Trophoblast cell (in vitro differentiated cells and primary cell): Measurements from ENCODE around the gene RNF17.
"Not testable (repeated sequence)": the region's sequence is repeated elsewhere in the genome, so short reads cannot be mapped to it uniquely, and the experiment has no call there.

Experiments
- DNase-seq, 2 donors: peaks; one replicate each; pipeline ENCODE4 v3.0.0-alpha.2; 2016
- H2AFZ ChIP-seq: 2 replicates; pipeline ENCODE4 v1.6.1; 2013; ENCODE audit warnings: low read length, moderate library complexity, mild to moderate bottlenecking; ENCODE audit not compliant: insufficient read depth, poor library complexity
- H2AK5ac ChIP-seq: 2 replicates; pipeline ENCODE4 v1.6.1; 2013; ENCODE audit warnings: mild to moderate bottlenecking, low read length
- H2BK120ac ChIP-seq: 2 replicates; pipeline ENCODE4 v1.6.1; 2013; ENCODE audit warnings: low read length, mild to moderate bottlenecking, moderate library complexity; ENCODE audit not compliant: insufficient read depth, poor library complexity
- H2BK12ac ChIP-seq: 2 replicates; pipeline ENCODE4 v1.6.1; 2013; ENCODE audit warnings: mild to moderate bottlenecking, low read length, moderate library complexity
- H2BK5ac ChIP-seq: 2 replicates; pipeline ENCODE4 v1.6.1; 2013; ENCODE audit warnings: low read length, low read depth, moderate library complexity, mild to moderate bottlenecking; ENCODE audit not compliant: poor library complexity
- H3K14ac ChIP-seq: 2 replicates; pipeline ENCODE4 v1.6.1; 2013; ENCODE audit warnings: mild to moderate bottlenecking, low read length
- H3K18ac ChIP-seq: 2 replicates; pipeline ENCODE4 v1.6.1; 2013; ENCODE audit warnings: mild to moderate bottlenecking, low read length
- H3K23ac ChIP-seq: 2 replicates; pipeline ENCODE4 v1.6.1; 2013; ENCODE audit warnings: low read length
- H3K27ac ChIP-seq: 2 replicates; pipeline ENCODE4 v1.5.1; 2013; ENCODE audit warnings: low read depth, mild to moderate bottlenecking, inconsistent platforms, low read length, moderate library complexity
- H3K27me3 ChIP-seq: 2 replicates; pipeline ENCODE4 v1.6.1; 2013; ENCODE audit warnings: inconsistent platforms, mild to moderate bottlenecking, low read length, moderate library complexity; ENCODE audit not compliant: insufficient read depth
- H3K36me3 ChIP-seq, 2 experiments: 1 replicate in 1 of 2; 2 replicates in 1 of 2; pipeline ENCODE4 v1.6.1; 2013; ENCODE audit warnings: low read length in 2 of 2, mild to moderate bottlenecking in 2 of 2, moderate library complexity in 1 of 2; ENCODE audit not compliant: insufficient read depth in 2 of 2, control insufficient read depth in 1 of 2
- H3K4ac ChIP-seq: 2 replicates; pipeline ENCODE4 v1.6.1; 2013; ENCODE audit warnings: low read depth, mild to moderate bottlenecking, low read length, moderate library complexity
- H3K4me1 ChIP-seq, 2 experiments: 1 replicate in 1 of 2; 2 replicates in 1 of 2; pipeline ENCODE4 v1.6.1; 2013; ENCODE audit warnings: low read length in 2 of 2, mild to moderate bottlenecking in 2 of 2, moderate library complexity in 1 of 2; ENCODE audit not compliant: insufficient read depth in 2 of 2, control insufficient read depth in 1 of 2
- H3K4me2 ChIP-seq: 2 replicates; pipeline ENCODE4 v1.6.1; 2013; ENCODE audit warnings: inconsistent platforms, mild to moderate bottlenecking, low read length, moderate library complexity
- H3K4me3 ChIP-seq: 2 replicates; pipeline ENCODE4 v1.5.1; 2013; ENCODE audit warnings: mild to moderate bottlenecking, low read depth, low read length, inconsistent platforms
- H3K79me1 ChIP-seq: one replicate; pipeline ENCODE4 v1.6.1; 2013; ENCODE audit warnings: low read length
- H3K79me2 ChIP-seq: 2 replicates; pipeline ENCODE4 v1.6.1; 2013; ENCODE audit warnings: low read length, mild to moderate bottlenecking; ENCODE audit not compliant: control insufficient read depth, insufficient read depth, poor library complexity
- H3K9ac ChIP-seq: 2 replicates; pipeline ENCODE4 v1.6.1; 2013; ENCODE audit warnings: mild to moderate bottlenecking, low read length
- H3K9me3 ChIP-seq: 2 replicates; pipeline ENCODE4 v1.6.1; 2013; ENCODE audit warnings: low read depth, mild to moderate bottlenecking, control low read depth, inconsistent platforms, low read length; ENCODE audit not compliant: insufficient read depth
- H4K12ac ChIP-seq: 2 replicates; pipeline ENCODE4 v1.6.1; 2013; ENCODE audit warnings: low read depth, mild to moderate bottlenecking, low read length, moderate library complexity
- H4K8ac ChIP-seq: 2 replicates; pipeline ENCODE4 v1.6.1; 2013; ENCODE audit warnings: low read depth, mild to moderate bottlenecking, low read length, moderate library complexity
- H4K91ac ChIP-seq: one replicate; pipeline ENCODE4 v1.6.1; 2013; ENCODE audit warnings: low read depth, mild to moderate bottlenecking, low read length, moderate library complexity
- WGBS: extraction: QIAGEN DNeasy Blood & Tissue Kit; methylation state at CpG from one replicate; pipeline ENCODE4 v1.1.7; 2013; ENCODE audit warnings: missing lambda C conversion rate; ENCODE audit not compliant: insufficient read length, insufficient coverage; ENCODE audit errors: extremely low coverage; 5-methylcytosine and 5-hydroxymethylcytosine counted together

The RNF17 gene

DNA sequence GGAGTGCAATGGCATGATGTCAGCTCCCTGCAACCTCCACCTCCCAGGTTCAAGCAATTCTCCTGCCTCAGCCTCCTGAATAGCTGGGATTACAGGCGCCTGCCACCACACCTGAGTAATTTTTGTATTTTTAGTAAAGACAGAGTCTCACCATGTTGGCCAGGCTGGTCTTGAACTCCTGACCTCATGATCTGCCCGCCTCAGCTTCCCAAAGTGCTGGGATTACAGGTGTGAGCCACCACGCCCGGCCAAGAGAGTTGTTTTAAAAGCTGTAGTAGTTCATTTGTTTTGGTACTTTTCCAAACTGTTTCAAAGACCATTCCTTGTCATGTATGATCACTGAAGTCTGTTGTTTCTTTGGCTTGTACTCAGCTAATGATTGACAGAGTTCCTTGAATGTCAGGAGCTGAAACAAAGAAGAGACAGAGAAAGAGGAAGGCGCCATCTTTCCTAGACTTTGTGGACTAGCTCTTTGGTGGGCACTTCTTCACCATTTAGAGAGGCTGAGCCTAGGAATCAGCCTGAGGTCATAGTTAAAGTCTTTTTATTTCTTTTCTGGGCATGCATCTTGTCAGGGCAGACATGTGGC, 59.2 kb downstream of the RNF17 start:
- not testable (repeated sequence) for H2BK120ac ChIP-seq, H4K91ac ChIP-seq, H3K79me2 ChIP-seq, H2AFZ ChIP-seq, H3K9ac ChIP-seq, H3K36me3 ChIP-seq, H3K14ac ChIP-seq, DNase-seq, H2BK5ac ChIP-seq, H3K4me2 ChIP-seq, H4K12ac ChIP-seq, H3K18ac ChIP-seq, H3K4ac ChIP-seq, H2BK12ac ChIP-seq, H2AK5ac ChIP-seq, H3K27me3 ChIP-seq, H3K4me3 ChIP-seq, H3K9me3 ChIP-seq, H3K4me1 ChIP-seq, H3K27ac ChIP-seq, H3K79me1 ChIP-seq, H3K23ac ChIP-seq, H4K8ac ChIP-seq
- no CpG with 5 or more reads among the region's 5 CpGs for WGBS

DNA sequence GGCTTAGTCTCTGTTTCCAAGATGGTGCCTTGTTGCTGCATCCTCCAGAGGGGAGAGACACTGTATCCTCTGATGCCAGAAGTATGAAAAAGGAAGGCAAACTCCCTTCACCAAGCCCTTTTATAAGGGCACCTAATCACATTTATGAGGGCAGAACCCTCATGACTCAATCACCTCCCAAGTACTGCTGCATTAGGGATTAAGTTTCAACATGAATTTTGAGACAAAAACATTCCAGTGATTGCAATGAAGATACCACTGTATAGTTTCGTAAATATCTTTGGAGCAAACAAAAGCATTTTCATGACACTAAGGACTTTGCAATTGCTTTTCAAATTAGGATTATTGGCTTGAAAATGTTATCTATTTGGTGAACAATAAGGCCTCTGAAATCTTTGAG, 63.8 kb downstream of the RNF17 start:
- H3K4me3 ChIP-seq, result no peak overlapping the region
- H4K8ac ChIP-seq, result no peak overlapping the region
- H3K9ac ChIP-seq, result no peak overlapping the region
- no peak overlapping the region for H3K18ac ChIP-seq
- no peak overlapping the region for H2BK5ac ChIP-seq
- H3K14ac ChIP-seq, result no peak overlapping the region
- no peaks in the 10 kb centered on the region for H3K27me3 ChIP-seq
- no peak overlapping the region for H4K91ac ChIP-seq
- H4K12ac ChIP-seq, result no peak overlapping the region
- DNase-seq, result no peak
- H3K27ac ChIP-seq, result no peak overlapping the region
- no peaks in the 10 kb centered on the region for H3K79me1 ChIP-seq
- no peaks in the 10 kb centered on the region for H3K36me3 ChIP-seq
- H3K4me2 ChIP-seq, result no peak overlapping the region
- no peak overlapping the region for H3K4ac ChIP-seq
- no peaks in the 10 kb centered on the region for H3K9me3 ChIP-seq
- no peaks in the 10 kb centered on the region for H3K4me1 ChIP-seq
- no peaks in the 10 kb centered on the region for H3K79me2 ChIP-seq
- WGBS, result no CpG with 5 or more reads among the region's 1 CpG
- H2BK12ac ChIP-seq, result no peak overlapping the region
- peak overlapping the region; percentile 69 for H3K23ac ChIP-seq
- H2AFZ ChIP-seq, result no peak overlapping the region
- no peak overlapping the region for H2BK120ac ChIP-seq
- no peak overlapping the region for H2AK5ac ChIP-seq

DNA sequence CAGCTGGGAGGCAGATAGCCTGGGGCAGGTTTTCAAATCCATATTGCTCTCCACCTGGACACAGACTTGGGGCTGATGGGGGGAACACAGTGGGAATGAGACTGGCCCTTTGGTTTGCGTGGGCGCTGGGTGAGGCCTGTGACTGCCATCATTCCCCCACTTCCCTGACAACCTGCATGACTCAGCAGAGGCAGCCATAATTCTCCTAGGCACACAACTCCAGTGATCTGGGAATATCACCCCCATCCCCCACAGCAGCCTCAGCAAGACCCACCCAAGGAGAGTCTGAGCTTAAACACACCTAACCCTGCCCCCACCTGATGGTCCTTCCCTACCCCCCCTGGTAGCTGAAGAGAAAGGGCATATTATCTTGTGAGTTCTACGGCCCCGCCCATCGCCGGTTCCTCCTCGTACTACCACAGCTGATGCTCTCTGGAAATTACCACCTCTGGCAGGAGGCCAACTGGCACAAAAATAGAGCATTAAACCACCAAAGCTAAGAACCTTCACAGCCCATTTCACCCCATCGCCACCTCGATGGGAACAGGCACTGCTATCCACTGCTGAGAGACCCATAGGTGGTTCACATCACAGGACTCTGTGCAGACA, 71.0 kb downstream of the RNF17 start:
- Histone ChIP-seq H3K23ac (no peak overlapping the region), H2BK5ac (no peak overlapping the region), H3K79me1 (no peaks in the 10 kb centered on the region), H4K91ac (no peak overlapping the region), H2AFZ (no peak overlapping the region), H3K36me3 (no peaks in the 10 kb centered on the region), H2AK5ac (no peak overlapping the region), H3K9me3 (no peaks in the 10 kb centered on the region), H3K27me3 (no peaks in the 10 kb centered on the region), H3K4me2 (no peak overlapping the region), H4K8ac (no peak overlapping the region), H2BK120ac (no peak overlapping the region), H3K14ac (no peak overlapping the region), H3K79me2 (no peaks in the 10 kb centered on the region), H3K4me1 (peaks cover 0 to 3% of the 10 kb centered on the region in 2 experiments), H3K27ac (no peak overlapping the region), H2BK12ac (no peak overlapping the region), H3K18ac (no peak overlapping the region), H3K9ac (no peak overlapping the region), H4K12ac (no peak overlapping the region), H3K4me3 (peak overlapping the region; percentile 40), H3K4ac (no peak overlapping the region)
- no CpG with 5 or more reads among the region's 9 CpGs for WGBS
- no peak for DNase-seq

DNA sequence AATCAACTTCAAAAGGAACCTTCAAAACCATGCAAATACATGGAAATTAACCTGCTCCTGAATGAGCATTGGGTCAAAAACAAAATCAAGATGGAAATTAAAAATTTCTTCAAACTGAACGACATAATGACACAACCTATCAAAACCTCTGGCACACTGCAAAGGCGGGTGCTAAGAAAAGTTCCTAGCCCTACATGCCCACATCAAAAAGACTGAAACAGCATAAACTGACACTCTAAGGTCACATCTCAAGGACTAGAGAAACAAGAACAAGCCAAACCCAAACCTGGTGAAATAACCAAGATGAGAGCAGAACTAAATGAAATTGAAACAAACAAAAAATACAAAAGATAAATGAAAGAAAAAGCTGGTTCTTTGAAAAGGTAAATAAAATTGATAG, 73.6 kb downstream of the RNF17 start:
- not testable (repeated sequence) for H3K4me3 ChIP-seq, H3K79me2 ChIP-seq, H2AK5ac ChIP-seq, H4K8ac ChIP-seq, H3K14ac ChIP-seq, H2BK5ac ChIP-seq, H3K79me1 ChIP-seq, H3K9me3 ChIP-seq, DNase-seq, H2AFZ ChIP-seq, H3K4me1 ChIP-seq, H4K91ac ChIP-seq, H3K4me2 ChIP-seq, H3K36me3 ChIP-seq, H4K12ac ChIP-seq, H3K18ac ChIP-seq, H2BK12ac ChIP-seq, H3K4ac ChIP-seq, H3K23ac ChIP-seq, H2BK120ac ChIP-seq, H3K27ac ChIP-seq, H3K9ac ChIP-seq, H3K27me3 ChIP-seq
- WGBS, result no CpG with 5 or more reads among the region's 2 CpGs
